ENCODE results near the gene MAP3K6. TPM values are rescaled to one million over a fixed set of nuclear protein-coding genes. Genes with fewer than 3 reads are reported as not detected.

MAP3K6 gene
- total RNA-seq, 4 donors from 2014 or later: 72.3 to 121 (median 76.9) TPM

DNA sequence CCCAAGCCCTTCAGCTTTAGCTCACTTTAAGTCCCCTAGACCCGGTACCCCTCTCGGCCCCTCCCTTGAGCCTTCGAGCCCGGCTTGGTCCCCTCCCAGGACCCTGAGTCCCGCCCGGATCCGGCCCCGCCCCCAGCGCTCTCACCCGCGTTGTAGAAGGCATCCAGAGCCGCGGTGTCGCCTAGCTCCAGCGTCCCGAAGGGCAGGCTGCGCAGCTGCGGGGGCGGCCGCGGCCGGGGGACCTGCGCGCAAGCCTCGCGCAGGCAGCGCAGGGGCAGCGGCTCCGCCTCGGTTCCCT lies 699 bp downstream of the MAP3K6 start:
- peaks cover 32 to 40% (median 38%) of the 10 kb centered on the region in 3 donors for H3K36me3 ChIP-seq
- H3K27me3 ChIP-seq: no peaks in the 10 kb centered on the region
- no peaks in the 10 kb centered on the region for H3K9me3 ChIP-seq
- intact Hi-C loops (cut with DNase I): no loop called here
- peaks cover 44 to 63% (median 53%) of the 10 kb centered on the region in 3 donors for H3K4me1 ChIP-seq
- H3K4me3 ChIP-seq: peak overlapping the region; percentile 52 to 97 (median 78)
- 0% methylated on average over 2 to 4 of the region's 30 CpGs for WGBS, 2 donors
- peak in 1 of 4 donors; percentile 51 for TF ChIP-seq POLR2A (IDR thresholded peaks at IDR 0.05)
- TF ChIP-seq, protein P1, sequence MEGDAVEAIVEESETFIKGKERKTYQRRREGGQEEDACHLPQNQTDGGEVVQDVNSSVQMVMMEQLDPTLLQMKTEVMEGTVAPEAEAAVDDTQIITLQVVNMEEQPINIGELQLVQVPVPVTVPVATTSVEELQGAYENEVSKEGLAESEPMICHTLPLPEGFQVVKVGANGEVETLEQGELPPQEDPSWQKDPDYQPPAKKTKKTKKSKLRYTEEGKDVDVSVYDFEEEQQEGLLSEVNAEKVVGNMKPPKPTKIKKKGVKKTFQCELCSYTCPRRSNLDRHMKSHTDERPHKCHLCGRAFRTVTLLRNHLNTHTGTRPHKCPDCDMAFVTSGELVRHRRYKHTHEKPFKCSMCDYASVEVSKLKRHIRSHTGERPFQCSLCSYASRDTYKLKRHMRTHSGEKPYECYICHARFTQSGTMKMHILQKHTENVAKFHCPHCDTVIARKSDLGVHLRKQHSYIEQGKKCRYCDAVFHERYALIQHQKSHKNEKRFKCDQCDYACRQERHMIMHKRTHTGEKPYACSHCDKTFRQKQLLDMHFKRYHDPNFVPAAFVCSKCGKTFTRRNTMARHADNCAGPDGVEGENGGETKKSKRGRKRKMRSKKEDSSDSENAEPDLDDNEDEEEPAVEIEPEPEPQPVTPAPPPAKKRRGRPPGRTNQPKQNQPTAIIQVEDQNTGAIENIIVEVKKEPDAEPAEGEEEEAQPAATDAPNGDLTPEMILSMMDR (IDR thresholded peaks at IDR 0.05): no peak
- no peak for DNase-seq
- H3K27ac ChIP-seq: peak overlapping the region; percentile 96 to 100 (median 100)

DNA sequence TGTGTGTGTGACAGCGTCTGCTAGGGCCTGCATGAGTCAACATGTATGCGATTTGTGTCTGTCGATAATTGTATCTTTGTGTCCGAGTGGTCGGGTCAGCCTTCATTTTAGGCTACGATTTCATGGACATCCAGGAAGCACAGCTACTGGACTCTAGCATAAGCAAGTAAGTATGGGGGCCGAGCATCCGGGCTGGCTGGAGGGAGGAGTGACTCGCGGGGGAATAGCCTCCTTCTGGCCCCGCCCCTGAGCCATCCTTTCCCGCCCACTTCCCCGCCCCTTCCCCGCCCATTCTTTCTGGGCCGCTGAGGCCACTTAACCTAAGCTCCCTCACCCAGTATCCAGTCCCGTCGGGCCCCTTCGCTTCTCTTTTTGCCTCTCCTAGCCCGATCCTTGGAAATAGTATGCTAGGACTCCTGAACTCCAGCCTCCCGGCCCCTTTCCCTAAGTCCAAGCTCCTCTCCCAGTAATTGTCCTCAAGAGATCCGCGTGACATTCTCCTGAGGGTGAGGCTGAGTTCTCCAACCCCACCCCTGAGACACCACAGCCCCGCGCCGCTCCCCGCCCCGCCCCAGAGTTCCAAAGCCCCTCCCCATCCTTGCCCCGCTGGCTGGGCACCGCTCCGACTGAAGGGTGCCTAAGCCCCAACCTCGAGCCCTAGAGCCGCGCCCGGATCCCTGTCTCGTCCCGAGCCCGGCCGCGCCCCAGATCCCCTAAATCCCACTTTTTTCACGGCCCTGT lies 1.2 kb downstream of the MAP3K6 start:
- WGBS, 2 donors: 1% methylated on average over 32 to 33 of the region's 40 CpGs
- peak; percentile 58 for DNase-seq
- H3K4me1 ChIP-seq: peaks cover 44 to 68% (median 53%) of the 10 kb centered on the region in 3 donors

DNA sequence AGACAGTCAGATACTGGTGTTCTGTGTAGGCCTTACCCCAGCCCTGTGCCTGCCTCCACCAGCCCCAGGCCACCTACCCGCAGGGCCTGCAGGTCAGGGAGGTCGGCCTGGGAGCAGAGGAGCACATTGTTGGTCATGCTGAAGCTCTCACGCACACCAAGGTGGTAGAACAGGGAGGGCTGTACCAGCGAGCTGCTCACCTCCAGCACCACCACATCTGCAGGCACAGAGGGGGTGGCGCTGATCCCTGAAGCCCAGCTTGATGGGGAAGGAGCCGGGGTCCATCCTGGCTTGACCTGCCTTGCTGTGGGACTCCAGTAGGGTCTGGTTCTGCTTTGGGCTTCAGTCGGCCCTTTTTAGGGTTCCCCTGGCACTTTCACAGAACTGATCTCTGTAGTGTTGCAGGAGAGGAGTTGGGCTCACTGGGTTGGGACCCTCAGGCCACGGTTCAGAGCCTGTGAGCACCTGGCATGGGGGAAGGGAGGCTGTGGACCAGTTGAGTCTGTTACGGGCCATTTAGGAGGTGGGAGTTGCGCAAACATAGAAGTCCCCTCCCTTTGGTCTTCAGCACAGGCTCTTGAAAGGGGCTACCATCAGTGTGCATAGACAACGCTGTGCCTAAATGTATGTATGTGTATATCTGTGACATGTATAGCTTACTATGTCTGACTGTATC lies 1.9 kb downstream of the MAP3K6 start:
- Histone ChIP-seq H3K4me3 (peak overlapping the region; percentile 52 to 97 (median 78)), H3K36me3 (peaks cover 36 to 52% (median 48%) of the 10 kb centered on the region in 3 donors), H3K27ac (peak overlapping the region; percentile 96 to 100 (median 100)), H3K27me3 (no peaks in the 10 kb centered on the region), H3K9me3 (no peaks in the 10 kb centered on the region), H3K4me1 (peaks cover 40 to 69% (median 49%) of the 10 kb centered on the region in 3 donors)
- no peak for DNase-seq
- intact Hi-C loops (cut with DNase I): no loop called here
- 40 to 56% methylated on average over 4 to 5 of the region's 11 CpGs for WGBS, 2 donors
- no peak for TF ChIP-seq POLR2A (IDR thresholded peaks at IDR 0.05)
- TF ChIP-seq, protein P1 (IDR thresholded peaks at IDR 0.05): no peak

More for the DNA sequence above, 1.2 kb downstream of the MAP3K6 start:
- Histone ChIP-seq H3K27me3 (no peaks in the 10 kb centered on the region), H3K4me3 (peak overlapping the region; percentile 52 to 97 (median 78)), H3K36me3 (peaks cover 34 to 45% (median 43%) of the 10 kb centered on the region in 3 donors), H3K9me3 (no peaks in the 10 kb centered on the region), H3K27ac (peak overlapping the region; percentile 96 to 100 (median 100))
- TF ChIP-seq, protein P1 (IDR thresholded peaks at IDR 0.05): peak in 1 of 6 experiments; percentile 4
- TF ChIP-seq POLR2A (IDR thresholded peaks at IDR 0.05): peak in 2 of 4 donors; percentile 72 to 73
- intact Hi-C loops (cut with DNase I): no loop called here

DNA sequence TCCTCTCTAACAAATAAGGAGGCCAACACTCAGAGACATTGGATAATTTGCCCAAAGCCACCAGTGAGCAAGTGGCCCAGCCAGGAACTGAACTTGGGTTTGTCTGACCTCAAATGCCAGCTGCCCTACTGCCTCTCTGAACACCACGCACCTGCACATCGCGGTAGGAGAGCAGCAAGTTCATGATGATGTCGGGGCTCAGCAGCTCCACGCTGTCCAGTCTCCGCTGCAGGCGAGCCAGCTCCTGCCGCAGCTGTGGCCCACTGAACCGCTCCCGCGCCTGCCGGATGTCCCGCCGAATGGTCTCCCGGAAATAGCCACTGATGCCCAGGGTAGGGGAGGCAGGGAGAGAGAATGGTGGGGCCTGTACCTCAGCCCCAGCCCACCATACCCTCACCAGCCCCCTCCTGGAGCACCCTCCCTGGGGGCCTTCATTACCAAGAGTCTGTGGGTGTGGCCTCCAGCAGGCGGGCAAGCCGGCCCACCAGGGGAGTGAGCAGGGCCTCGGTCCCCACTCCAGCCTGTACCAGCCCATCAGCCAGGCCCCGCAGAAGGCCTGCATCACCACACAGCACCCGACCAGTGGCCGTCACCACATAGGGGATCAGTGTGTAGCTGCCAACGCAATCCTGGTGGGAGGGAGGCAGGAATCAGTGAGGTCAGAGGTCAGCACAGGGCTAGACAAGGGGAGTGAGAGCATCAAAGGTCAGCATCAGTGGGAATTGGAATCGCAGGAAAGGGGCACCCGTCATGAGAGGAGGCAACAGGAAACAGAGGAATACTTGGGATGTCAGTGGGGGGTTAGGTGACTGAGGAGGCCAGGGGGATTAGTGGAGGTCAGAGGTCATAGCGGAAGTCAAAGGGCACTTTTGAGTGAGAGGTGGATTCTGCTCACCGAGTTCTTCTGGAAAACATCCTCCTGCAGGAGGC lies 2.7 kb downstream of the MAP3K6 start:
- Histone ChIP-seq H3K9me3 (no peaks in the 10 kb centered on the region), H3K4me1 (peaks cover 34 to 69% (median 41%) of the 10 kb centered on the region in 3 donors), H3K36me3 (peaks cover 44 to 60% (median 52%) of the 10 kb centered on the region in 3 donors), H3K4me3 (peak overlapping the region in 3 of 4 donors; percentile 67 to 97 (median 88)), H3K27me3 (no peaks in the 10 kb centered on the region), H3K27ac (peak overlapping the region; percentile 96 to 100 (median 100))
- WGBS, 2 donors: 78 to 82% methylated on average over 4 to 11 of the region's 26 CpGs
- no peak for DNase-seq
- no peak for TF ChIP-seq POLR2A (IDR thresholded peaks at IDR 0.05)
- TF ChIP-seq, protein P1 (IDR thresholded peaks at IDR 0.05): no peak
- intact Hi-C loops (cut with DNase I): no loop called here

Data from esophagus squamous epithelium (tissue), 5 donors.